PC-9 (cell line): ENCODE results near the gene KCNH2.

Experiments
- EZH2 ChIP-seq: fragments of 200-600 bp; sonication (generic); IDR thresholded peaks from 2 replicates; pipeline ENCODE4 v1.8.0; 2017; ENCODE audit warnings: antibody characterized with exemption, low read depth
- TF ChIP-seq, protein P1 (sequence below): fragments of 200-600 bp; sonication (generic); conservative IDR thresholded peaks from 2 replicates; pipeline ENCODE4 v1.6.1; 2017; ENCODE audit warnings: mixed run types, antibody characterized with exemption, mild to moderate bottlenecking, moderate library complexity

GRCh38 chr7:150961510-150962289 lies 16.4 kb downstream of the KCNH2 start:
- TF ChIP-seq, protein P1, sequence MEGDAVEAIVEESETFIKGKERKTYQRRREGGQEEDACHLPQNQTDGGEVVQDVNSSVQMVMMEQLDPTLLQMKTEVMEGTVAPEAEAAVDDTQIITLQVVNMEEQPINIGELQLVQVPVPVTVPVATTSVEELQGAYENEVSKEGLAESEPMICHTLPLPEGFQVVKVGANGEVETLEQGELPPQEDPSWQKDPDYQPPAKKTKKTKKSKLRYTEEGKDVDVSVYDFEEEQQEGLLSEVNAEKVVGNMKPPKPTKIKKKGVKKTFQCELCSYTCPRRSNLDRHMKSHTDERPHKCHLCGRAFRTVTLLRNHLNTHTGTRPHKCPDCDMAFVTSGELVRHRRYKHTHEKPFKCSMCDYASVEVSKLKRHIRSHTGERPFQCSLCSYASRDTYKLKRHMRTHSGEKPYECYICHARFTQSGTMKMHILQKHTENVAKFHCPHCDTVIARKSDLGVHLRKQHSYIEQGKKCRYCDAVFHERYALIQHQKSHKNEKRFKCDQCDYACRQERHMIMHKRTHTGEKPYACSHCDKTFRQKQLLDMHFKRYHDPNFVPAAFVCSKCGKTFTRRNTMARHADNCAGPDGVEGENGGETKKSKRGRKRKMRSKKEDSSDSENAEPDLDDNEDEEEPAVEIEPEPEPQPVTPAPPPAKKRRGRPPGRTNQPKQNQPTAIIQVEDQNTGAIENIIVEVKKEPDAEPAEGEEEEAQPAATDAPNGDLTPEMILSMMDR, result no peak
- TF ChIP-seq EZH2, result no peak
